Measurements from ENCODE around the gene PHC2.

PHC2 gene

GRCh38 chr1:33393991-33394390, 36.9 kb downstream of the PHC2 start:
- H3K27ac ChIP-seq, result peak overlapping the region in 1 of 21 experiments; percentile 56
- no peak overlapping the region for H3K4me3 ChIP-seq

GRCh38 chr1:33393524-33393923, 37.4 kb downstream of the PHC2 start:
- Histone ChIP-seq H3K4me3 (no peak overlapping the region), H3K27ac (no peak overlapping the region)

GRCh38 chr1:33392639-33393038, 38.3 kb downstream of the PHC2 start:
- Histone ChIP-seq H3K27ac (no peak overlapping the region), H3K4me3 (no peak overlapping the region)

GRCh38 chr1:33392206-33392605, 38.7 kb downstream of the PHC2 start:
- Histone ChIP-seq H3K27ac (no peak overlapping the region), H3K4me3 (no peak overlapping the region)

GRCh38 chr1:33391343-33392078, 39.4 kb downstream of the PHC2 start:
- no peak overlapping the region for H3K27ac ChIP-seq
- H3K4me3 ChIP-seq, result no peak overlapping the region

GRCh38 chr1:33390542-33390941, 40.4 kb downstream of the PHC2 start:
- Histone ChIP-seq H3K4me3 (no peak overlapping the region), H3K27ac (peak overlapping the region in 1 of 21 experiments; percentile 43)

GRCh38 chr1:33388805-33389771, 41.8 kb downstream of the PHC2 start:
- Histone ChIP-seq H3K4me3 (no peak overlapping the region), H3K27ac (peak overlapping the region in 9 of 21 experiments; percentile 3 to 64 (median 24))

GRCh38 chr1:33387625-33388024, 43.3 kb downstream of the PHC2 start:
- H3K4me3 ChIP-seq, result no peak overlapping the region
- H3K27ac ChIP-seq, result peak overlapping the region in 1 of 21 experiments; percentile 24

GRCh38 chr1:33385251-33385650, 45.6 kb downstream of the PHC2 start:
- no peak overlapping the region for H3K4me3 ChIP-seq
- peak overlapping the region in 3 of 21 experiments; percentile 31 to 51 (median 45) for H3K27ac ChIP-seq

GRCh38 chr1:33384040-33384812, 46.7 kb downstream of the PHC2 start:
- H3K27ac ChIP-seq, result peak overlapping the region in 5 of 21 experiments; percentile 0 to 51 (median 45)
- H3K4me3 ChIP-seq, result no peak overlapping the region

- Histone ChIP-seq H3K27ac (peak overlapping the region in 4 of 21 experiments; percentile 0 to 45 (median 22)), H3K4me3 (no peak overlapping the region)
These were observed 47.4 kb downstream of the PHC2 start for GRCh38 chr1:33383489-33383888.

- peak overlapping the region in 5 of 21 experiments; percentile 1 to 59 (median 45) for H3K27ac ChIP-seq
These were observed 48.1 kb downstream of the PHC2 start for GRCh38 chr1:33382661-33383415.

GRCh38 chr1:33381977-33382376, 48.9 kb downstream of the PHC2 start:
- no peak overlapping the region for H3K4me3 ChIP-seq
- peak overlapping the region in 4 of 21 experiments; percentile 1 to 57 (median 44) for H3K27ac ChIP-seq

More at GRCh38 chr1:33382661-33383415, 48.1 kb downstream of the PHC2 start:
- H3K4me3 ChIP-seq, result no peak overlapping the region

GRCh38 chr1:33380811-33381210, 50.1 kb downstream of the PHC2 start:
- no peak overlapping the region for H3K4me3 ChIP-seq
- no peak overlapping the region for H3K27ac ChIP-seq

GRCh38 chr1:33379631-33380354, 51.1 kb downstream of the PHC2 start:
- no peak overlapping the region for H3K4me3 ChIP-seq
- H3K27ac ChIP-seq, result no peak overlapping the region

GRCh38 chr1:33378976-33379375, 51.9 kb downstream of the PHC2 start:
- H3K27ac ChIP-seq, result no peak overlapping the region

GRCh38 chr1:33378524-33378923, 52.4 kb downstream of the PHC2 start:
- H3K4me3 ChIP-seq, result no peak overlapping the region
- H3K27ac ChIP-seq, result no peak overlapping the region

More at GRCh38 chr1:33378976-33379375, 51.9 kb downstream of the PHC2 start:
- H3K4me3 ChIP-seq, result no peak overlapping the region

- Histone ChIP-seq H3K27ac (peak overlapping the region in 1 of 21 experiments; percentile 23), H3K4me3 (no peak overlapping the region)
These were observed 53.1 kb downstream of the PHC2 start for GRCh38 chr1:33377756-33378155.

Measured in skin epidermis (tissue), 12 donors.